DOHH2 (cell line): ENCODE results near the gene PMP22.

Experiments used
- H3F3A ChIP-seq: fragments of 200-600 bp; sonication (generic), shearing (Covaris generic); 2 replicates; pipeline ENCODE4 v1.6.0; 2016; ENCODE audit warnings: antibody characterized with exemption, mild to moderate bottlenecking; ENCODE audit not compliant: control insufficient read depth, insufficient read depth
- H3K27ac ChIP-seq: fragments of 200-600 bp; sonication (generic); 2 replicates; pipeline ENCODE4 v1.5.1; 2014; ENCODE audit warnings: low read depth, mild to moderate bottlenecking, low read length, moderate library complexity
- H3K27me3 ChIP-seq: fragments of 200-600 bp; sonication (generic); 2 replicates; pipeline ENCODE4 v1.6.1; 2014; ENCODE audit warnings: mild to moderate bottlenecking, low read length, mixed read lengths; ENCODE audit not compliant: control insufficient read depth
- H3K36me3 ChIP-seq: fragments of 200-600 bp; sonication (generic); 2 replicates; pipeline ENCODE4 v1.6.1; 2014; ENCODE audit warnings: mild to moderate bottlenecking, low read length, moderate library complexity, mixed read lengths; ENCODE audit not compliant: control insufficient read depth
- H3K4me1 ChIP-seq: fragments of 200-600 bp; sonication (generic); 2 replicates; pipeline ENCODE4 v1.6.1; 2014; ENCODE audit warnings: mild to moderate bottlenecking, low read length, mixed read lengths; ENCODE audit not compliant: control insufficient read depth
- H3K4me2 ChIP-seq: fragments of 200-600 bp; sonication (generic); 2 replicates; pipeline ENCODE4 v1.6.0; 2014; ENCODE audit warnings: mild to moderate bottlenecking, low read length, moderate library complexity
- H3K4me3 ChIP-seq: fragments of 200-600 bp; sonication (generic); 2 replicates; pipeline ENCODE4 v1.5.1; 2014; ENCODE audit warnings: mild to moderate bottlenecking, low read length, mixed read lengths
- H3K79me2 ChIP-seq: fragments of 200-600 bp; sonication (generic); 2 replicates; pipeline ENCODE4 v1.6.1; 2014; ENCODE audit warnings: mild to moderate bottlenecking, low read length, mixed read lengths; ENCODE audit not compliant: control insufficient read depth
- H3K9me2 ChIP-seq: fragments of 200-600 bp; sonication (generic); replicated peaks from 2 replicates; pipeline ENCODE4 v1.6.1; 2014; ENCODE audit warnings: mild to moderate bottlenecking, low read length, mixed read lengths; ENCODE audit not compliant: control insufficient read depth
- H3K9me3 ChIP-seq: fragments of 200-600 bp; sonication (generic); 2 replicates; pipeline ENCODE4 v1.6.1; 2014; ENCODE audit warnings: antibody characterized with exemption, low read length, mixed read lengths; ENCODE audit not compliant: control insufficient read depth, insufficient read depth
- H4K20me1 ChIP-seq: fragments of 200-600 bp; sonication (generic); 2 replicates; pipeline ENCODE4 v1.6.0; 2014; ENCODE audit warnings: low read depth, mild to moderate bottlenecking, antibody characterized with exemption, low read length, moderate library complexity; ENCODE audit not compliant: control insufficient read depth, insufficient read depth
- CTCF ChIP-seq: fragments of 200-600 bp; sonication (generic); IDR thresholded peaks from one replicate; pipeline ENCODE4 v1.5.1; 2014; ENCODE audit warnings: antibody characterized with exemption, mild to moderate bottlenecking, low read depth, low read length; ENCODE audit not compliant: poor library complexity, severe bottlenecking
- EZH2phosphoT487 ChIP-seq: fragments of 200-600 bp; sonication (generic); IDR thresholded peaks from 2 replicates; pipeline ENCODE4 v1.6.1; 2017; ENCODE audit warnings: borderline replicate concordance, mild to moderate bottlenecking, antibody characterized with exemption, low read length, moderate library complexity, mixed read lengths

PMP22 gene

GRCh38 chr17:15265131-15265530 is at the start of gene PMP22:
PMP22 (minus strand) TSS chr17:15265326; CDS start chr17:15260727, 4,599 bp downstream.
- Histone ChIP-seq H3K27me3 (peaks cover 8% of the 10 kb centered on the region), H3K4me1 (no peaks in the 10 kb centered on the region), H4K20me1 (no peaks in the 10 kb centered on the region), H3K9me3 (no peaks in the 10 kb centered on the region), H3K79me2 (no peaks in the 10 kb centered on the region), H3K4me2 (no peak within 1 kb of the TSS), H3K27ac (no peak within 1 kb of the TSS), H3K9me2 (no peaks in the 10 kb centered on the region), H3K36me3 (no peaks in the 10 kb centered on the region), H3F3A (no peaks in the 10 kb centered on the region), H3K4me3 (no peak within 1 kb of the TSS)
- no peak for TF ChIP-seq CTCF
- TF ChIP-seq EZH2phosphoT487: no peak

- Histone ChIP-seq H3K27ac (no peak overlapping the region), H3K79me2 (no peaks in the 10 kb centered on the region), H3K27me3 (no peaks in the 10 kb centered on the region), H3K9me2 (no peaks in the 10 kb centered on the region), H4K20me1 (no peaks in the 10 kb centered on the region), H3K4me1 (no peaks in the 10 kb centered on the region), H3K36me3 (no peaks in the 10 kb centered on the region), H3K4me3 (no peak overlapping the region), H3K4me2 (no peak overlapping the region), H3K9me3 (no peaks in the 10 kb centered on the region), H3F3A (no peaks in the 10 kb centered on the region)
- TF ChIP-seq CTCF: no peak
- no peak for TF ChIP-seq EZH2phosphoT487
Observed at GRCh38 chr17:15311996-15312395, 46.9 kb upstream of the PMP22 start.

- no peaks in the 10 kb centered on the region for H3K36me3 ChIP-seq
- no peaks in the 10 kb centered on the region for H4K20me1 ChIP-seq
- H3K4me3 ChIP-seq: no peak overlapping the region
- no peaks in the 10 kb centered on the region for H3K79me2 ChIP-seq
- no peaks in the 10 kb centered on the region for H3F3A ChIP-seq
- no peaks in the 10 kb centered on the region for H3K9me3 ChIP-seq
- H3K27ac ChIP-seq: no peak overlapping the region
- H3K27me3 ChIP-seq: no peaks in the 10 kb centered on the region
- no peak for TF ChIP-seq CTCF
- no peak for TF ChIP-seq EZH2phosphoT487
- no peaks in the 10 kb centered on the region for H3K4me1 ChIP-seq
- no peaks in the 10 kb centered on the region for H3K9me2 ChIP-seq
- H3K4me2 ChIP-seq: no peak overlapping the region
Observed at GRCh38 chr17:15309793-15310192, 44.7 kb upstream of the PMP22 start.

GRCh38 chr17:15309236-15309635 is 44.1 kb upstream of the PMP22 start:
- TF ChIP-seq CTCF (no peak), EZH2phosphoT487 (no peak)
- Histone ChIP-seq H3K36me3 (no peaks in the 10 kb centered on the region), H3K4me1 (no peaks in the 10 kb centered on the region), H3K79me2 (no peaks in the 10 kb centered on the region), H3K27me3 (no peaks in the 10 kb centered on the region), H3K4me3 (no peak overlapping the region), H3K9me2 (no peaks in the 10 kb centered on the region), H3K4me2 (no peak overlapping the region), H3K9me3 (no peaks in the 10 kb centered on the region), H3K27ac (no peak overlapping the region), H3F3A (no peaks in the 10 kb centered on the region), H4K20me1 (no peaks in the 10 kb centered on the region)
